Osteocyte (in vitro differentiated cells): ENCODE measurements around the gene APOA1. TPM values are rescaled to one million over a fixed set of nuclear protein-coding genes. Genes with fewer than 3 reads are reported as not detected.

Experiments
- DNase-seq: peaks from one replicate; pipeline ENCODE4 v3.0.0; 2021; ENCODE audit warnings: mixed read lengths; ENCODE audit not compliant: unreplicated experiment; ENCODE audit errors: extremely low spot score
- H3K27ac Mint-ChIP-seq: one replicate; pipeline ENCODE4 v1.8.0; 2021; ENCODE audit warnings: mild to moderate bottlenecking, mixed read lengths; ENCODE audit not compliant: unreplicated experiment
- H3K27me3 Mint-ChIP-seq: one replicate; pipeline ENCODE4 v1.8.0; 2021; ENCODE audit warnings: mixed read lengths; ENCODE audit not compliant: unreplicated experiment
- H3K36me3 Mint-ChIP-seq: one replicate; pipeline ENCODE4 v1.8.0; 2021; ENCODE audit warnings: mixed read lengths; ENCODE audit not compliant: unreplicated experiment
- H3K4me1 Mint-ChIP-seq: one replicate; pipeline ENCODE4 v1.8.0; 2021; ENCODE audit warnings: mixed read lengths; ENCODE audit not compliant: unreplicated experiment
- H3K4me3 Mint-ChIP-seq: one replicate; pipeline ENCODE4 v1.8.0; 2021; ENCODE audit warnings: mild to moderate bottlenecking, moderate library complexity, mixed read lengths; ENCODE audit not compliant: unreplicated experiment
- H3K9me3 Mint-ChIP-seq: one replicate; pipeline ENCODE4 v1.8.0; 2021; ENCODE audit warnings: mixed read lengths; ENCODE audit not compliant: unreplicated experiment
- total RNA-seq: library from RNA; stranded (reverse); gene quantifications from 2 replicates; pipeline ENCODE4 v1.2.1, GENCODE V29; 2021
- TF ChIP-seq, protein P1 (sequence below): fragments of 200-600 bp; sonication (generic); IDR thresholded peaks from 2 replicates; pipeline ENCODE4 v1.5.0; 2021; ENCODE audit warnings: antibody characterized with exemption, mild to moderate bottlenecking, moderate library complexity

The APOA1 gene
- total RNA-seq, 1 donor from 2014 or later = not detected

DNA sequence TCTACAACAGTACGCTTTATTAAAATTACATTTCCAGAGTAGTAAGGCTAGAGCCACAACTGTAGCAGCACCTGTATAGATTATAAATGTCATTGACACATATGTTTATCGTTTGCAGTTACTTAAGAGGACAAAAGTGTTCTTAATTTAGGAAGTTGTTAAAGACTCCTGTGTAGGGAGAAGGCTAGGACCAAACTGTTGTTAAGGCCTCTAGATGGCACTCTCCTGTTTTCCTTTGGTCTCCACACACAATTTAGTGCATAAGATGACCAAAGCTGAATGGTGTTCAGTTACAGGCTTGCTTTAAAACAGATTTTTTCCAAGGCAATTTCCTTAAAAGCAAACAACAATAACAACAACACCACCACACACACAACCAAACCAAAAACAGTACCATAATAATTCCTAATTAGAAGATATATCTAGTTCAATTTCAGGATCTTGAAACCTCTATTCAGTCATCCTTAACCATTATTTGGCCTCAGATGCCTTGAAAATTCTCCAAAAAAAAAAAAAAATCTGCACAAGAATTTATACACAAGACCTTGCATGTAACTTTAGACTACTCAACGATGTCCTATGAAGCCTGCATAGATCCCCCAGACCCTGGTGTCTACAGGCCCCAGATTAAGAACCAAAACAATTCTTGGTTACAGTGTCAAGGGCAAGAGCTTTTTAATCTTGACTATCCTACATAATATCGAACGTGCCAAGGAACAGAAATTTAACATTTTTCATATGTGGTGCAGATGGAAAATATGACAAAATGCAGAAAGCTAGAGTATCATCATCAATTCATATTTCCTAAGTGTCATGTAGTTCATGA lies 42.6 kb upstream of the APOA1 start:
- TF ChIP-seq, protein P1, sequence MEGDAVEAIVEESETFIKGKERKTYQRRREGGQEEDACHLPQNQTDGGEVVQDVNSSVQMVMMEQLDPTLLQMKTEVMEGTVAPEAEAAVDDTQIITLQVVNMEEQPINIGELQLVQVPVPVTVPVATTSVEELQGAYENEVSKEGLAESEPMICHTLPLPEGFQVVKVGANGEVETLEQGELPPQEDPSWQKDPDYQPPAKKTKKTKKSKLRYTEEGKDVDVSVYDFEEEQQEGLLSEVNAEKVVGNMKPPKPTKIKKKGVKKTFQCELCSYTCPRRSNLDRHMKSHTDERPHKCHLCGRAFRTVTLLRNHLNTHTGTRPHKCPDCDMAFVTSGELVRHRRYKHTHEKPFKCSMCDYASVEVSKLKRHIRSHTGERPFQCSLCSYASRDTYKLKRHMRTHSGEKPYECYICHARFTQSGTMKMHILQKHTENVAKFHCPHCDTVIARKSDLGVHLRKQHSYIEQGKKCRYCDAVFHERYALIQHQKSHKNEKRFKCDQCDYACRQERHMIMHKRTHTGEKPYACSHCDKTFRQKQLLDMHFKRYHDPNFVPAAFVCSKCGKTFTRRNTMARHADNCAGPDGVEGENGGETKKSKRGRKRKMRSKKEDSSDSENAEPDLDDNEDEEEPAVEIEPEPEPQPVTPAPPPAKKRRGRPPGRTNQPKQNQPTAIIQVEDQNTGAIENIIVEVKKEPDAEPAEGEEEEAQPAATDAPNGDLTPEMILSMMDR = peak; percentile 88
- Mint-ChIP-seq H3K4me1 (peaks cover 4% of the 10 kb centered on the region), H3K27me3 (no peaks in the 10 kb centered on the region), H3K4me3 (no peak overlapping the region), H3K36me3 (peaks cover 5% of the 10 kb centered on the region), H3K27ac (no peak overlapping the region), H3K9me3 (no peaks in the 10 kb centered on the region)
- no peak for DNase-seq

DNA sequence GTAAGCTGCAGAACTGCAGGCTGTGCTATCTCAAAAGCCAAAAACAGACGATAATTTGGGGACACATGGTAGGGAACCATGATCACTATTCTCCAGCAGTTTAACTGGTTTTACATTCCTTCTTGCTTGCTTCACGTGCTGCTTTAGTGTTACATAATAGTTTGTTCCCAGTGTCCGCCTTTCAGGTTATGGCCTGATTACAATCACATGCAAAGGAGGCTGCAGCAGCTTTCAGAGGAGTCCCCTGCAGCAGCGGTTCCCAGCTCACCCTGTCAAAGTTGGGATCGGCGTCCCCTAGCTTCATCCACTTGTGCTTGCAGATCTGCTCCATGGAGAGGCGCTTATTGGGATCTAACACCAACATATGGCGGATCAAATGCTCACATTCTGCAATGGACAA lies 39.2 kb upstream of the APOA1 start:
- peaks cover 7% of the 10 kb centered on the region for H3K4me1 Mint-ChIP-seq
- H3K4me3 Mint-ChIP-seq = no peak overlapping the region
- H3K27me3 Mint-ChIP-seq = no peaks in the 10 kb centered on the region
- H3K27ac Mint-ChIP-seq = no peak overlapping the region
- H3K36me3 Mint-ChIP-seq = peaks cover 29% of the 10 kb centered on the region
- no peaks in the 10 kb centered on the region for H3K9me3 Mint-ChIP-seq
- TF ChIP-seq, protein P1 = no peak
- no peak for DNase-seq

DNA sequence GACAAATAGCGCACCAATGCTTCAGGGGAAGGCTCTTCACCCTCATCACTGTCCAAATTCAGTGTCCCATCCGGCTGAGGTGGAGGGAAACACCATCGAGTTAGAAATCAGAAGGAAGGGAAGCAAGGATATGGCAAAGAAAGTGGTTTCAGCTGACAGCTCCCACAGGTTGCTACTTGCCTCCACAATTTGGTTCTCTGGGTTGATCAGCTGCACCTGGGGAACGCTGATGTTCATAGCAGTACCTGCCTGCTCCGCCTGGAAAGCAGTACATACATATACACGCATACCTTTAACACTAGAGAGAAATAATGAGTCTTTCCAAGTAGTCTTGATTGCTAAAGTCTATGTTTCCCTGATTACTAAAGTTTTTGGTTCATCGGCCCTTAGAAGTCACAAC lies 37.8 kb upstream of the APOA1 start:
- DNase-seq = no peak
- H3K27me3 Mint-ChIP-seq = no peaks in the 10 kb centered on the region
- peaks cover 37% of the 10 kb centered on the region for H3K36me3 Mint-ChIP-seq
- H3K27ac Mint-ChIP-seq = no peak overlapping the region
- no peaks in the 10 kb centered on the region for H3K9me3 Mint-ChIP-seq
- TF ChIP-seq, protein P1 = no peak
- peaks cover 14% of the 10 kb centered on the region for H3K4me1 Mint-ChIP-seq
- no peak overlapping the region for H3K4me3 Mint-ChIP-seq

DNA sequence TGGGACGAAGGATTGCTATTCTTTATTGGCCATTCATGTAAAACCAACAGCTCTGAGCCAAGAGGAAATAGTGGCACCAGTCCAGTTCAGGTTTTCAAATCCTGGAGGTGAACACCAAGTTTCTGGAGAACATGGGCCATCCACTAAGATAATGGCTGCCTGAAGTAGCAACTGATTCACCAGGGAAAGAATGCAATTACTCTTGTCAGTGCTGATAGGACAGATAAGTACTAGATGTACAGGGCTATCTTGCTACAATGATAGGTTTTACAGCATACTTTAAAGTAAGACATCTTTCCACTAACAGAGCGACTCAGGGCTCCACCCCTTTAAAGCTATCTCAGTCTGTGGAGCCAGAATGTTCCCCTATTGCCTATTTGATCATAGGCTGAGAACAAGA lies 36.8 kb upstream of the APOA1 start:
- no peak overlapping the region for H3K27ac Mint-ChIP-seq
- peaks cover 43% of the 10 kb centered on the region for H3K36me3 Mint-ChIP-seq
- H3K9me3 Mint-ChIP-seq = no peaks in the 10 kb centered on the region
- no peak for DNase-seq
- H3K4me1 Mint-ChIP-seq = peaks cover 11% of the 10 kb centered on the region
- no peak overlapping the region for H3K4me3 Mint-ChIP-seq
- TF ChIP-seq, protein P1 = no peak
- no peaks in the 10 kb centered on the region for H3K27me3 Mint-ChIP-seq

DNA sequence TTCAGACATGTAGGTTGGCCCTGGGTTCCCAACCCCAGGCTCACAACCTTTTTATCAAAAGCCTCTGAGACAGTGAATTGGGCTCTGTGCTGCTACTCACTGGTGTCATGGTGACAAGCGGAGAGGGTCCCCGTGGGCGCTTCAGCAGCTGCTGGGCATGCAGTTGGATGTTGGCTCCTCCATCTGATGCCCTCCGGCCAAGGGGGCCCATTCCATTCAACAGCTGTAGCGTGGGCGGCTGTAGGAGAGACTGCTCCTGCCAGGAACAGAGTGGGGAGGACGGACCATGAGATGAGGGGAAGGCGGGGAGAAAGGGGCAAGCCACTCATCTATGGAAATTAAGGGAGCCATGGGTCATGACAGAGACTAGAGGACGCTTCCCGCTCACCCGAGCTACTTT lies 36.0 kb upstream of the APOA1 start:
- Mint-ChIP-seq H3K4me3 (no peak overlapping the region), H3K27me3 (no peaks in the 10 kb centered on the region), H3K9me3 (no peaks in the 10 kb centered on the region), H3K36me3 (peaks cover 49% of the 10 kb centered on the region), H3K27ac (no peak overlapping the region), H3K4me1 (peaks cover 11% of the 10 kb centered on the region)
- TF ChIP-seq, protein P1 = no peak
- no peak for DNase-seq
